HEK293T (cell line): ENCODE data around the gene SERTM1.

Source experiments
- ELF4 ChIP-seq: fragments of 450-650 bp; IDR thresholded peaks from 2 replicates; pipeline ENCODE4 v1.6.1; 2017; ENCODE audit warnings: antibody characterized with exemption
- LEF1 ChIP-seq: fragments of 450-650 bp; IDR thresholded peaks from 2 replicates; pipeline ENCODE4 v1.6.1; 2017; ENCODE audit warnings: mild to moderate bottlenecking, borderline replicate concordance
- NFRKB ChIP-seq: fragments of 450-650 bp; IDR thresholded peaks from 2 replicates; pipeline ENCODE4 v1.6.1; 2016; ENCODE audit warnings: mild to moderate bottlenecking, moderate library complexity

- TF ChIP-seq NFRKB (no peak), LEF1 (no peak), ELF4 (no peak)
These were observed 1.4 kb downstream of the SERTM1 start for GRCh38 chr13:36675213-36675536.
